HUDEP-2 (cell line): ENCODE data around the gene AREL1.
"Not testable (repeated sequence)": the region's sequence is repeated elsewhere in the genome, so short reads cannot be mapped to it uniquely, and the experiment has no call there.

Experiments
- DNase-seq, 76 experiments: peaks; one replicate each; lab custom pipeline; 2025; ENCODE audit not compliant: unreplicated experiment in 76 of 76; lab: John Stamatoyannopoulos, UW

AREL1 gene

GRCh38 chr14:74712499-74713394 lies at the start of gene AREL1, which contains the start of gene FCF1:
TSS of gene AREL1 (minus strand) at chr14:74713080. CDS start at chr14:74685615, 27,465 bp downstream.
TSS of gene FCF1 (plus strand) at chr14:74713144. CDS start at chr14:74713198, 54 bp downstream.
- DNase-seq = no peak

- DNase-seq = not testable (repeated sequence)
Observed at GRCh38 chr14:74758505-74758904, 45.6 kb upstream of the AREL1 start.

GRCh38 chr14:74756326-74756725 lies 43.4 kb upstream of the AREL1 start:
- DNase-seq = no peak

- DNase-seq = no peak
Observed at GRCh38 chr14:74754899-74755298, 42.0 kb upstream of the AREL1 start.

GRCh38 chr14:74754157-74754556 lies 41.3 kb upstream of the AREL1 start:
- no peak for DNase-seq

- DNase-seq = no peak
Observed at GRCh38 chr14:74747237-74747636, 34.4 kb upstream of the AREL1 start.

GRCh38 chr14:74739293-74740030 lies 26.6 kb upstream of the AREL1 start:
- no peak for DNase-seq

GRCh38 chr14:74737753-74738325 lies 25.0 kb upstream of the AREL1 start:
- DNase-seq = no peak

GRCh38 chr14:74735125-74735524 lies 22.2 kb upstream of the AREL1 start:
- DNase-seq = peak in 4 of 76 experiments; percentile 2 to 14 (median 5)

- peak in 14 of 76 experiments; percentile 3 to 62 (median 23) for DNase-seq
Observed at GRCh38 chr14:74733221-74733620, 20.3 kb upstream of the AREL1 start.

GRCh38 chr14:74732387-74732786 lies 19.5 kb upstream of the AREL1 start:
- DNase-seq = no peak

- no peak for DNase-seq
Observed at GRCh38 chr14:74723134-74723533, 10.3 kb upstream of the AREL1 start.

GRCh38 chr14:74720526-74720925 lies 7.6 kb upstream of the AREL1 start:
- no peak for DNase-seq

- no peak for DNase-seq
Observed at GRCh38 chr14:74713395-74713735, 485 bp upstream of the AREL1 start.

- DNase-seq = no peak
Observed at GRCh38 chr14:74711651-74712050, 1.2 kb downstream of the AREL1 start.

GRCh38 chr14:74710480-74710879 lies 2.4 kb downstream of the AREL1 start:
- DNase-seq = peak in 58 of 76 experiments; percentile 4 to 94 (median 66)

GRCh38 chr14:74705613-74706500 lies 7.0 kb downstream of the AREL1 start:
- no peak for DNase-seq

- DNase-seq = no peak
Observed at GRCh38 chr14:74704656-74705055, 8.2 kb downstream of the AREL1 start.

GRCh38 chr14:74703043-74703442 lies 9.8 kb downstream of the AREL1 start:
- no peak for DNase-seq

GRCh38 chr14:74702293-74702692 lies 10.6 kb downstream of the AREL1 start:
- DNase-seq = no peak
